Fibroblast of skin of left biceps (primary cell): ENCODE data around the gene MSI2.
A peak's percentile ranks its signal among the peaks of the same experiment; 100 is the strongest.
"Not testable (repeated sequence)": the region's sequence is repeated elsewhere in the genome, so short reads cannot be mapped to it uniquely, and the experiment has no call there.

Experiments
- DNase-seq, 2 experiments: peaks; one replicate each; pipeline ENCODE4 v3.0.0-alpha.2; 2013; ENCODE audit warnings: low read depth in 2 of 2

Gene MSI2

DNA sequence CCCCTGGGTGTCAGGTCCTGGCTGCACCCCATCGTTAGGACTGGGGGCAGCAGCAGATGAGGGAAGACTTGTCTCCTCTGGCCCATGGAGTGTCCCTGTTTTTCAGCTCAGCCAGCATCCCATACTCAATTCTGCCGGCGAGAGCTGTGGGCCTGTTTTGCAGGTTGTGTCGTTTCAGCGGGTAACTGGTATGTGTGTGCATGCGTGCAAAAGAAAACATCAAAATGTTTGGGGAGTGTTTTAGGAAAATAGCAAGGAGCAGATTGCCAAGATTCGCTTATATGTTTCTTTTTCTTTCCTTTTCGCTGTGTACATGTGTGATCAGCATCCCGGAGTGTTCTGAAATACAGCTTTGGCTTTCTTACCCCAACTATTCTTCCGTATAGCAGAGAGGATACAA is 34.7 kb downstream of the MSI2 start:
- DNase-seq, result no peak

DNA sequence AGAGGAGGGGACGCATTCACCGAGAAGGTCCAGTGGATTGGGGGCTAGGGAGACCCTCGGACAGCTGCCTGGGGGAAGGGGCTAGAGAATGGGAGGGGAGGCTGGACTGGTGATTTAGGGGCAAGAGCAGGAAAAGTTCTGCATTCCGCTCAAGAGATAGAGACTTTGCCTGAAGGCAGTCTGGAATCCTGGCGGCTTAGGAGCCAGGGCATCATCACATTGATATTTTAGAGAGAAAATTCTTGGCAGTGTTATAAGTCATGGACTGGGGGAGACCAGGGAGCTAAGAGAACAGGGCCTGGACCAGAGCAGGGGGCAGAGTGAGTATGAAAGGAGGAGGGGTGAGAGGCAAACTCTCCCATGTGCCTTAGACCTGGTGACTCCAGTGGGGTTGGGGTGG is 35.8 kb downstream of the MSI2 start:
- DNase-seq, result no peak

DNA sequence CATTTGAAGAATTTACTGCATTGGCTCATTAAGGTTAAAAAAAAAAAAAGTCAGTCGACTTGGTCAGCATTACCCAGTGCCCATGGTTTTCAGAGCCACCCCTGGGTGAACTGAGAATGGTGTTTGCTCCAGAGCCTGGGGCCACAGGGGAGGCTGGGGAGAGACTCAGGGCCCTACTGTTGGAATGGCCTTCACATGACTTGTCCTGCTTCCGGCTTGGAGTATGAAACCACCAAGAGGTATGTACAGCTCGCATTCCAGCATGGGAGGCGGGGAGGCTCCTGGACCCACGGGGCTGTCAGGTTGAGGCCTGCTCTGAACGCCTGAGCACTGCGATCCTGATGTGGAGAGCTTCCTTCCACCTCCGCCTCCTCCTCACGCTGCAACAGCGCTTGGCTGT is 36.8 kb downstream of the MSI2 start:
- no peak for DNase-seq

DNA sequence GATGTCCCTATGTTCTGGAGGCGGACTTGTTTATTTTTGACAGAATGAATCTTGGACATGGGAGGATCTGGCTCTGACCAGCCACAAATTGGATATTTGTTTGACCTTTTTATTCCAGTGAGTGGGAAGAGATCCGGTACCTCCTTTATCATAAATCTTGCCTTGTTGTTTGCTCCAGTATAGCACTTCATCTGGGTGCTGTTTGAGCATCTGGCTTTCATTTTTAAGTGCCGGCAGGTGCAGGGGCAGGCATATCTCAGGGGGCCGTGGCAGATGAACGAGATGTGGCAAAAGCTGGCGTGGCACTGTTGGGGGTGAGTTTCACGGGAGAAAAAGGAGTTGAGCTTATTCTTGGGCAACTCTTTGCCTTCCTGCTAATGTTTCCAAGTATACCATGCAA is 37.8 kb downstream of the MSI2 start:
- DNase-seq, result no peak

DNA sequence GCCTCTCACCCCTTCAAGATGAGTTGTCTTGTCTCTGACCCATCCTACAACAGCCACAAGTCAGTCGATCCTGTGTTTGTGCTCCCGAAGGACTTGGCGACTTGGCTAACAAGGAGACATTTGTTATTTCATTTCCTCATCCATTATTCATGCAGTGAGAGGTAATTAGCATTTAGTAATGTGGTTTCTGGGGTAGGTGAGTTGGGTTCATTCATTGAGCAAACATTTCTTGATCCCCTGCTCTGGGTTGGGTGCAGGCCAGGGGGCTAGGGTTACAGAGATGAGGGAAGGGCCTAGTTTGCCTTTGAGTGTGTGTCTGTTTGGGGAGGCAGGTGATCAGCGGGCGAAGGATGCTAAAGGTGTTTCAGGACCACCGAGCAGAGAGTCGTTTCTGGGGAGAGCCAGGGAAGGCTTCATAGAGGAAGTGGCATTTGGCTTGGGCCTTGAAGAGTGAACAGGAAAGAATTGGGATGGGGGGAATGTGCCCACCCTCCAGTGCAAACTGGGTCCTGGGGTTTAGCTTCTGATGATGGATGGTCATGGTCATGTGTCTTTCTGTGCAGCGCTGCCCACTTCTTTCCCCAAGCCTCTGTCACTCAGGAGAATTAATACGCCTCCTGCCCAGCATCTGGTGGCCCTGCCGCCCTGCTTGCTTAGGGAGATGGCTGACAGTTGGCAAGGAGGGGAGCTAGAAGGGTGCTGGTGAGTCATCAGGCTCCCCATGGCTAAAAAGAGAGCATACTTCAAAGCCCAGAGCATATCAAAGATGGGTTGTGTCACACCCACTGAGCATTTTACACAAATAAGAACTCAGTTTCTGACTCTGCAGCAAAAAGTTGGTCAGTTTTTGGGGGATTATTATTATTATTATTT is 38.5 kb downstream of the MSI2 start:
- no peak for DNase-seq

DNA sequence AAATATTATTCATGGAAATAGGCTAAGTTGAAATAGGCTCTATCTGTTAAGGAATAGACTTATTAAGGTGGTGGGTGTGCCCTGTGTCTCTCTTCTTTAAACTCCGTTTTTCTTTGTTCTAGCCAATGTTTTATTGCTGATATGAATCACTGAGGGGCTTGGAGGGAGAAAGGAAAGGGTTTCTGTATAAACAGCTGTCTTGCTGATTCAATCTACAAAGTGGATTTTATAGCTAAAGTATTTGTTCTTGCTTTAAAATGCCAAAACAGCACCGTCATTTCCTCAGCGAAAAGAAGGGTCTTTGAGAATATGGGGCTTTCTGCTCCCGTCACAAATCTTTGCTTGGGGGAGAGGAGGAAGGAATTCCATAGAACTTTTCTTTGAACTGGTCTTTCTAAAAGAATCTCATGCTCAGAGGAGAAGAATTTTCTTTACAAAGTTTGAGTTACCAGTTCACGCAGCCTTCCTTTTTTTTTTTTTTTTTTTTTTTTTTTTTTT is 39.3 kb downstream of the MSI2 start:
- peak in 1 of 2 experiments; percentile 4 for DNase-seq

DNA sequence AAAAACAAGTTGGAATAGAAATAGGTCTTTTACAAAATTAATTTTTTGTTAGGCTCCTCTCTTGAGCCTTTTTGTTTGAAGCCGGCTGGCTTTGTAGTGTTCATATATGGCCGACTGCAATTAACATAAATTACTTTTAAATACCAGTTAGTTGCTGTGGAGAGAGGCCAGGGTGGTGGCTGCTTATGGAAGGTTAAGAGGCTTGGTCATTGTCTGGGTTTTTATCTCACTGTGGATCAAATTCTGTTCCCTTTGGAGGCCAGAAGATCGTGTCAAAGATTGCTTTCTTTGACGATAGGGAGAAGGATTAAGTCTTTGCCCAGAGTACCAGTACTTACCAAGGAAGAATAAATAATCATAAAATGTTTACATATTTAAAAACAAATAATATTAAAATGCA is 39.9 kb downstream of the MSI2 start:
- DNase-seq, result no peak

DNA sequence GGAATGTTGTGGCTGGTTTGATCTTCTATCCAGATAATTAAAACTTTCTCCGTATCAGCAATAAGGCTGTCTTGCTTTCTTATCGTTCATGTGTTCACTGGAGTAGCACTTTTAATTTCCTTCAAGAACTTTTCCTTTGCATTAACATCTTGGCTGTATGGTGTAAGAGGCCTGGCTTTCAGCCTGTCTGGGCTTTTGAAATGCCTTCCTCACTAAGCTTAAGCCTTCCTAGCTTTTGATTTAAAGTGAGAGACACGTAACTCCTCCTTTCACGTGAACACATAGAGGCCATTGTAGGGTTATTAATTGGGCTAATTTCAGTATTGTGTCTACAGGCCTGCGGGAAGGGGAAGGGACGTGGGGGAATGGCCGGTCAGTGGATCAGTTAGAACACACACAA is 42.9 kb downstream of the MSI2 start:
- DNase-seq, result no peak

DNA sequence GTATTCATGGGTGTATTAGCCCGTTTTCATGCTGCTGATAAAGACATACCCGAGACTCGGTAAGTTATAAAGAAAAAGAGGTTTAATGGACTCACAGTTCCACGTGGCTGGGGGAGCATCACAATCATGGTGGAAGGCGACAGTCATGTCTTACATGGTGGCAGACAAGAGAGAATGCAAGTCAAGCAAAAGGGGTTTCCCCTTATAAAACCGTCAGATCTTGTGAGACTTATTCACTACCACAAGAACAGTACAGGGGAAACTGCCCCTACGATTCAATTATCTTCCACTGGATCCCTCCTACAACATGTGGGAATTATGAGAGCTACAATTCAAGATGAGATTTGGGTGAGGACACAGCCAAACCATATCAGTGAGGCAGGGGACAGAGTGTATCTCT is 44.3 kb downstream of the MSI2 start:
- DNase-seq, result not testable (repeated sequence)

DNA sequence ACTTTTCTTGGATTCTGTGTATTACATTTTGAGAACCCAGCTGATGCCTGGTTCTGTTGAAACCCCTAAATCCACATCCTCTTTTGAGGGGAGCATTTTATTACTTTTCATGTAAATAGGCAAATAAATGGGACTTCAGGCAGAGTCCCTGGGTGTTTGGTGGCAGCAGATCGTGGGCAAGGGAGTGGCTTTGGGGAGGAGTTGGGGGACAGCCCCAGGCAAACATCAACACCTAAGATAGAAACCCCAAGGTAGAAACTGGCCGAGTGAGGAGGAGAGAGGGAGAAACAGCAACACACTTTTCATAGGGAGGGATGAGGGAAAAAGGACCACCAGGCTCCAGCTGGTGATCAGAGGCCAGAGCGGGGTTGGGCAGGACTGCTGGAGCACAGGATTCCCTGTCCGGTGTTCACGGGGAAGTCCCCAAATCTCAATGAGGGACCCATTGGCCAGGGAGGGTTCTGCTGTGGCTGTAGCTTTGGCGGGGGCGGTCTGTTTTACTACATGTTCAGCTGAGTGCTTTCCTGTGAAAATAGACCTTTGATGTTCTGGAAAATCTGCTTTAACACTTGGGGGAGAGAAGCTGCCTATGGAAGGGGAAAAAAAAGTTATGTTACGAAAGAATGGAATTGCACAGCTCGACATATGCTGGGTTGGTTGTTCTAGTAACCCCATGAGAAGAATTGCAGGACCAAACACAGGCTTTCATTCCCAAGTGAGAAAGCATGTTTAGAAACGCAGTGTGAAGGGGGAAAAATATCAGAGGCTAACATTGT is 46.6 kb downstream of the MSI2 start:
- no peak for DNase-seq

DNA sequence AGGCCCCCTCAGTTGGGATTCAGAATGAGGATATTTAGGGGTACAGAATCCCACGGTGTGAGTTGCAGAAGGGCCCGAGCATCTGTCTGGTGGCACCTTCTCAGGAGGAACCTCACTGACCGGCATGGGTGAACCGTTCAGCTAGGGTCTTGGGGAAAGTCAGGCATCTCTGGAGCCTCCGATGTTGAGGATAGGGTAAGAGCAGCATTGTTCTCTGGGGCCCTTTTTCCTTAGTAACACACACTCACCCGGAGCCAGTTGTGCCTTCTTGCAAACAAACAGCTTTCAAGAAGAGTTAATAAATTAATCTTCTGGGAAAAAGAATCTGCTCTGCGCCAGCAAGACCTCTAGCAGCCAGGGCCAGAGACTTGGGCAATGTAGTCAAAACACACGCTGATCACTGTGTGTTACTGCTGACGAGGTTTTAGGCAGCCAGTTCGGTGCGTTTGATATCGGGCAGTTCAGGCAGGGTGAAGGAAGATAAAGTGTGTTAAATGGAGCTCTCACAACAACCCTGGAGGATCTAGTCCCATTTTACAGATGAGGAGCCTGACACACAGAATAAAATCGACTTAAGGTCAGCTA is 48.9 kb downstream of the MSI2 start:
- DNase-seq, result no peak

DNA sequence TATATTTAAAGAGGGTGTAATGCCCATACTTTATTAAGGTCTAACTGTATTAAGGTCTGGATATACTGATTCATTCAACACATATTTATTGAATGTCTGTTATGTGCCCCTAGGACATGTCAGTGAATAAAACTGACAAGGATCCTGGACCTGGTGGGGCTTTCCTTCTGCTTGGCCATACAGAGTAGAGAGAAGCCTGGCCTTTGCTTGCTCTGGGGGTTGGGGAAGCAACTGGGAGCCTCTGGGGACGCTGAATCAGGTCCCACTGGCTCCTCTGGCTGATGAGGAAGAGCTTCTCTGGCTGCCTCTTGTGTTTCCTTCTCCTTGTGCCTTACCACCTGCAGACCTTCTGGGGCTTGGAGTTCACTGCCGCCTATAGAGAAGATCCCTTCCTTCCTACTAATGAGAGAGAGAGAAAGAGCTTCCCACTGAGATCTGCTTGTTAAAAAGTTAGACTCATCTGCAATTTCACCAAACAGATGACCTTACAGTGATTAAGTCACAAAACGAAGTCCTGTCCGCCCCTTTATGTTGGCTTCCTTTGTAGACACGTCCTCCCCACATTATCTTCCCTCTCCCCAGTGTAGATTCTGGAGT is 49.7 kb downstream of the MSI2 start:
- DNase-seq, result no peak

DNA sequence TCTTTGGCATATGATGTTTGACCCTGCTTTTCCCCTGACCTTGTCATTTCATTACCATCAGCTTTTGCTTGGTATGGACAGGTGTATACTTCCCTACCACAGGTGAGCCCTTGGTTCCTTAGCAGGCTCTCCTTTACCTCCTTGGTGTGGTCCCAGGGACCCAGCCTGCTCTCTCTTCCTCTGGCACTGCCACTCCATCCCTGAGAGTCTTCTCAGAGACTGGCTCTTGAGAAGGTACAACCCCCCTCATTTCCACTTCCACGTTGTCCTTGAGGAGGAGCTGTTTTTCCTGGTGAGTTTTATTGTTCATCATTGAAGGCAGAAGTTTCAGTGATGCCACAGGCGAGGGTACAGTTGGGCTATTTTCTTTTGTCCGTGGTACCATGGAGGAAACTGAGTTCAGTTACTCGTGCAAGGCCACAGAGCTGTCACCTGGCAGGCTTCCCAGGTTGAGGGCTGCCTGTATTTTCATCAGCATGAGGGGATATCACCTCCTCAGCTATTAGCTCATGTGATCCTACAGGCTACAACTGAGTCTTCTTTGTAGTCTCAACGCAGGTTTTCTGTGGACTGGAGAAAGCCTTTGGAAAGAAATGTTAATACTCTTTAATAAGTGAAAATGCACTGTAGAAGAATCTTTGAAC is 52.3 kb downstream of the MSI2 start:
- no peak for DNase-seq

DNA sequence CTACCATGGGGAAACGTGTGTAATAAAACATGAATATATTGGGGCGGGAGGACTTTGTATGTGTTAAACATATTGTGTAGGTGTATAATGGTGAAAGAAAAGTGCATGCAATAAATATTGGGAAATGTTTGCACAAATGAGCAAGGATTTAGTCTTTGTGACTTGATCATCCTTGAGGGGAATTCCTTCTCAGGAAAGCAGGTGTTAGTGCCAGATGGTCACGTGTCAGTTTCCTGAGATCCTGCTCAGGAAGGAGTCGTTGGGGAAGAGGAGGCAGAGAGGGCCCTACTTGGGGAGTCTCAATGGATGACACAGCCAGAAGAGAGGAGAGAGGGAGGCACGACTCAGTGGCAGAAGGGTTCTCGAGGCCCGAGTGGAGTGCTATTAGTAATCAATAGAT is 53.2 kb downstream of the MSI2 start:
- DNase-seq, result no peak

DNA sequence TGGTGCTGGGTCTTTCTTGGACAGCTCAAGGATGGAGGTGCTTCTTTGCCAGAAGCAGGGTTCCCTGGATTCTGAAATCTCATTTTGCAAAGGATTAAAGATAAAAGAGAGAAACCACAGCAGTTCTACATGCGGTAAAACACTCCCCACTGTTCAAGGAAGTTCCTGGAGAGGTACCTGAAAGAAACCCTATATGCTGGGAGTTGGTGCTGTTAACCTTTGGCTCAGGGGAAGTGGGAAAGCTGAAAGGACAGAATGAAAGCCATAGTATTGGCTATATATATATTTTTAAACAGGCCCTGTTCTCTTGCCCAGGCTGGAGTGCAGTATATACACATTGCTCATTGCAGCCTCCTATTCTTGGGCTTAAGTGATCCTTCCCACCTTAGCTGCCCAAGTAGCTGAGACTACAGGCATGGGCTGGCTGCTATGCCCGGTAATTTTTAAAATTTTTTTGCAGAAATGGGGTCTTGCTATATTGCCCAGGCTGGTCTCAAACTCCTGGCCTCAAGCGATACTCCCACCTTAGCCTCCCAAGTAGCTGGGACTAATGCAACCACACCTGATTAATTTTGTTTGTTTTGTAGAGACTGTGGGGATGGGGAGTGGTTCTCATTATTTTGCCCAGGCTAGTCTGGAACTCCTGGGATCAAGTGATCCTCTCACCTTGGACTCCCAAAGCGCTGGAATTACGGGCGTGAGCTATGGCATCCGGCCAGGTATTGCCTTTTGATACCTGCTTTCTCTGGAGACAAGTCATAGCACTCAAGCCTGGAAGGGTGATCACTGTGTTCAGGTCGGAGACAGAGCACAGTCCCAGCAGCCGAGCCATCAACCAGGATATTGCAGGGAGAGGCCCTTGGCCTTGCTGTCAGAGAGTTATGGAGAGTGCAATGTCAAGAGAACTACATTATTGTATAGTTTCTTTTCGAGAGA is 55.2 kb downstream of the MSI2 start:
- DNase-seq, result no peak

DNA sequence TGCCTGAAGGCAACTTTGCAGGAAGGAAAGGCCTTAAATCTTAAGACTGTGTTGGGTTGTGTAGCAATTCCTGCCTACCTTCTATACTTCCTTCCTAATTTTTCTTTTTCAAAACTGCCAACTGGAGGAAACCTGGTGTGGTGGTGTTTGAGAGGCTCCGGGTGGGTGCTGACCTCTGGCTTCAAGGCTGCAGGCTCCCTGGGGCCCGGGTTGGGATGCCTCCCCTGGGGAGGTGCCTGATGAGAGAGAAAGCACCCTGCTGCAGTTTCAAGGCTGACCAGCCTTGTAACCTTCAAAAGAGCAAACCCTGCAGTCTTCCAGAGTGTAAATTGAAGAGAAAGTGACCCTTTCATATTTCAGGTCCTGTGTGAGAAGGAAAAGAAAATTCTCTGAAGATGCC is 55.9 kb downstream of the MSI2 start:
- DNase-seq, result no peak

DNA sequence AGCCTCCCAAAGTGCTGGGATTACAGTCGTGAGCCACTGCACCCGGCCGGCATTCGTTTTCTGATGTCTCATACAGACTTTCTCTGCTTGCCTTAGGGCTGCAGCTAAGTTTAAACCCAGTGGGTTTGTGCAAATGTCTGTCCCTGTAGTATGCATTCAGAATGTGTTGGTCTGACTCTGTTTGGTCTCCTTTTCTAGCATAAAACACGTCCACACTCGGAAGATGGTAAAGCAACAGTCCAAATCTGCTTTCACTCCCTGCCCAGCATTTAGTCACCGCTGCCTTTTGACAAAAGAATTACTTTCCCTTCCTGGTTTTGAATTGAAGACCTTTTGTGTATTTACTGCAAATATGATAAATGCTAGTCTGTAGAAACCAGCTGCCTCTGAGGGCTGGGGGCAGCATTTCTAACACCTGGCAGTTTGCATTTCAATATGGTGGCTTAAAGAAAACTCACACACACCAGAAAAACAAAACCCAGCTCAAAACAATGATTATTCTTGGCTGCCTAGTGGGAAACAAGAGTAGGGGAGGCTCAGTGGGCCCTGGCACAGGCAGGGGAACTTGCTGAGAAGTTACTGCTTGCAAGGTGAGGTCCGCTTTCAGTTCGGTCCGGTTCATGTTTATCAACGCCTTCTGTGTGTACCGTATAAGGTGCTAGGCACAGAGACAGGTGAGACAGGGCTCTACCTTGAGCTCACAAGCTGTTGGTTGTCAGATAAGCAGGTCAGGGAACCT is 56.9 kb downstream of the MSI2 start:
- no peak for DNase-seq

DNA sequence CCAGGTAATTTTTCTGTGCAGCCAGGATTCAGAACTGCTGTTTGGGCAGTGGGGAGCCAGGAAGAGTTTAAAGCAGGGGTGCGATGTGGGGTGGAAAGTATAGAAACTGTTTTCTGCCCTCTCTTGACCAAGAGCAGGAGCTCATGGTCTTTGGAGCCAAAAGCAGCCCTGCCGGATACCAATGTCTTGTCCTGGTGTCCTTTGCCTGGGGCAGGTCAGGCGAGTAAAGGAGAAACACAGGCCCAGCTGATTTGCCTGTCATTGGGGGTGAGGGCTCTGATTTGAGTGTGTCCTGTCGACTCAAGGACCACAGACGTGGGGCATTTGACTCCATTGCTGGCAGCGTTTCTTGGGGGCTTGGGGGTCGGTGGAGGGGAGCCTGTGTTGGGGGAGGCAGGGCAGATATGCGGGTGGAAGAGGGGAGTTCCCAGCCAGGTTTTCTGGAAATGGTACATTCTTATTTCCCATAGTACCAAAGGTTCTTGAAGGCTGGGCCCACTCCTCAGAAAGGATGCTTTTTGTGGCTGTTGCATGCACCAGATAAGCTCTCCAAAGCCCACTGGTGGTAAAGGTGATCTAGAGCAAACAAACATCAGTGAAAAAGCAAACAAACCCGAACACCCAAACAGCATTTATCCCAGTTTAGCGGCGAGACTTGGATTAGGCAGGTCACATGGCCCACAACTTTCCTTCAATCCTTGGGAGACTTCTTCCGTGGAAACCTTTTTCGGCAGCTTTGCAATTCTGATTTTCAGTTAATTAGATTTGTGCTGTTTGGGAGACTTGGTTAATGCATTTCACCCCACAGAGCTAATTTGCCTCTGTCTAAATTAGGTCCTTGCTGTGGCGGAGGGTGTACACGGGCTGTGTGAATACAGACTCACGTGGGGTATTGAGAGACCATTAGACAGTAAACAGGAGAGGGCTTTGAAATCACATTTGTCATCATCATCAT is 59.0 kb downstream of the MSI2 start:
- no peak for DNase-seq

DNA sequence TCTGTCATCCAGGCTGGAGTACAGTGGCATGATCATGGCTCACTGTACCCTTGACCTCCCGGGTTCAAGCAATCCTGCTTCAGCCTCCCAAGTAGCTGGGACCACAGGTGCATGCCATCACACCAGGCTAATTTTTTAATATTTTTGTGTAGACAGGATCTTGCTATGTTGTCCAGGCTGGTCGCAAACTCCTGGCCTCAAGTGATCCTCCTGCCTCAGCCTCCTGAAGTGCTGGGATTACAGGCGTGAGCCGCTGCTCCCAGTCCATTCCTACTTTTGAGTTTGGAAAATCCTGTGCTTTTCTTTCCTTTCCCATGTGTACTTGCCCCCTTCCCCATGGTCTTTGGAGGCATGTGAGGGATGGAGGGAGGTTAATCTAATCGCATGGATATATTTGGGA is 60.0 kb downstream of the MSI2 start:
- DNase-seq, result no peak
